NCI-H524 treated with DMSO at 0.1 percent for 48 hours (cell line): ENCODE measurements around the gene COL15A1.
"Not testable (repeated sequence)": the region's sequence is repeated elsewhere in the genome, so short reads cannot be mapped to it uniquely, and the experiment has no call there.

Experiments
- DNase-seq: peaks from one replicate; lab custom pipeline; 2025; lab: John Stamatoyannopoulos, UW

COL15A1 gene

GRCh38 chr9:99079542-99079941 is 135.8 kb downstream of the COL15A1 start:
- DNase-seq, result no peak

GRCh38 chr9:99083051-99083450 is 139.3 kb downstream of the COL15A1 start:
- no peak for DNase-seq

- no peak for DNase-seq
These were observed 142.5 kb downstream of the COL15A1 start for GRCh38 chr9:99085949-99086948.

GRCh38 chr9:99087462-99087861 is 143.8 kb downstream of the COL15A1 start:
- no peak for DNase-seq

- DNase-seq, result no peak
These were observed 146.8 kb downstream of the COL15A1 start for GRCh38 chr9:99090336-99091130.

- no peak for DNase-seq
These were observed 149.2 kb downstream of the COL15A1 start for GRCh38 chr9:99092643-99093491.

GRCh38 chr9:99093492-99093791 is 149.7 kb downstream of the COL15A1 start:
- no peak for DNase-seq

GRCh38 chr9:99095565-99095964 is 151.9 kb downstream of the COL15A1 start:
- DNase-seq, result no peak

GRCh38 chr9:99096409-99096808 is 152.7 kb downstream of the COL15A1 start:
- no peak for DNase-seq

- not testable (repeated sequence) for DNase-seq
These were observed 156.3 kb downstream of the COL15A1 start for GRCh38 chr9:99099806-99100585.

- no peak for DNase-seq
These were observed 157.6 kb downstream of the COL15A1 start for GRCh38 chr9:99101271-99101670.

- DNase-seq, result no peak
These were observed 158.1 kb downstream of the COL15A1 start for GRCh38 chr9:99101812-99102211.

GRCh38 chr9:99103054-99103895 is 159.6 kb downstream of the COL15A1 start:
- no peak for DNase-seq

GRCh38 chr9:99103901-99104458 is 160.3 kb downstream of the COL15A1 start:
- no peak for DNase-seq

- DNase-seq, result peak; percentile 85
These were observed 160.9 kb downstream of the COL15A1 start, which contains the start of gene TGFBR1 for GRCh38 chr9:99104459-99105151. TSS of gene TGFBR1 (plus strand) at chr9:99105113. CDS start at chr9:99105206, 93 bp downstream.

GRCh38 chr9:99105152-99106043 is 161.7 kb downstream of the COL15A1 start:
- no peak for DNase-seq

- no peak for DNase-seq
These were observed 162.3 kb downstream of the COL15A1 start for GRCh38 chr9:99106044-99106375.

- no peak for DNase-seq
These were observed 163.7 kb downstream of the COL15A1 start for GRCh38 chr9:99107421-99107820.
